Suprapubic skin (tissue), 3 donors: Measurements from ENCODE around the gene VPS13C.

ENCODE experiments used
- CTCF ChIP-seq, 2 donors: fragments of 200-600 bp in 1 of 2; fragments of 450-650 bp in 1 of 2; sonication (generic) in 1 of 2; IDR thresholded peaks; one replicate each; pipeline ENCODE4 v1.5.1; 2016 to 2019; ENCODE audit warnings: antibody characterized with exemption in 2 of 2, mild to moderate bottlenecking in 1 of 2, moderate library complexity in 1 of 2
- POLR2AphosphoS5 ChIP-seq, 3 donors: sonication (generic); formaldehyde crosslinking; IDR thresholded peaks; one replicate each; pipeline ENCODE4 v1.6.1; 2017; ENCODE audit warnings: antibody characterized with exemption in 3 of 3

- TF ChIP-seq CTCF (IDR thresholded peaks at IDR 0.05) (no peak), POLR2AphosphoS5 (IDR thresholded peaks at IDR 0.05) (no peak)
Measured at GRCh38 chr15:62059108-62059815, 985 bp downstream of the VPS13C start.
